Colonic mucosa (tissue), 4 donors: Measurements from ENCODE around the gene PARP1. TPM values are rescaled to one million over a fixed set of nuclear protein-coding genes. Genes with fewer than 3 reads are reported as not detected.

ENCODE experiments used
- DNase-seq: peaks from one replicate; pipeline ENCODE4 v3.0.0-alpha.2; 2020
- H3K27ac ChIP-seq: fragments of 200-600 bp; one replicate; pipeline ENCODE4 v1.8.0; 2021
- H3K27me3 ChIP-seq: fragments of 200-600 bp; one replicate; pipeline ENCODE4 v1.8.0; 2021
- H3K36me3 ChIP-seq: fragments of 200-600 bp; one replicate; pipeline ENCODE4 v1.8.0; 2021
- H3K4me1 ChIP-seq: fragments of 200-600 bp; one replicate; pipeline ENCODE4 v1.8.0; 2021; ENCODE audit warnings: mild to moderate bottlenecking
- H3K4me3 ChIP-seq: fragments of 200-600 bp; one replicate; pipeline ENCODE4 v1.8.0; 2021
- H3K9ac ChIP-seq, 2 donors: one replicate each; pipeline ENCODE4 v1.7.0; 2013; ENCODE audit warnings: control low read depth in 2 of 2, low read depth in 2 of 2, low read length in 2 of 2
- H3K9me3 ChIP-seq: fragments of 200-600 bp; one replicate; pipeline ENCODE4 v1.8.0; 2021
- CTCF ChIP-seq: fragments of 200-600 bp; IDR thresholded peaks from one replicate; pipeline ENCODE4 v1.8.0; 2022; ENCODE audit warnings: antibody characterized with exemption, mild to moderate bottlenecking
- intact Hi-C: fragments of 100-400 bp; cut with DNase I; formaldehyde crosslinking; loops from one replicate; pipeline ENCODE4 v1.14.1; 2022
- total RNA-seq, 2 donors: library from RNA; stranded (reverse); fragmentation: NEBNext Ultra II Directional in 1 of 2; extraction: Animal tissue kit (Norgen Biotek cat#: 25700) in 1 of 2; gene quantifications; one replicate each; pipeline ENCODE4 v1.2.1, GENCODE V29; 2021
- donor health status: healthy.
- donor health status: DM: no; HTN: no; CAD: no.
- donor health status: DM: no; HTN: no; CAD: no.

Gene PARP1
- total RNA-seq, 2 donors from 2014 or later, result 56.7 to 96.3 TPM

GRCh38 chr1:226450688-226451087, 42.8 kb upstream of the PARP1 start:
- no peak for TF ChIP-seq CTCF

GRCh38 chr1:226449823-226450222, 41.9 kb upstream of the PARP1 start:
- Histone ChIP-seq H3K36me3 (no peaks in the 10 kb centered on the region), H3K27ac (no peak overlapping the region), H3K4me1 (no peaks in the 10 kb centered on the region), H3K9me3 (no peaks in the 10 kb centered on the region), H3K9ac (no peak overlapping the region), H3K4me3 (no peak overlapping the region), H3K27me3 (no peaks in the 10 kb centered on the region)
- DNase-seq, result no peak
- intact Hi-C loops, result no loop called here
- TF ChIP-seq CTCF, result no peak

More at GRCh38 chr1:226450688-226451087, 42.8 kb upstream of the PARP1 start:
- intact Hi-C loops, result no loop called here
- no peaks in the 10 kb centered on the region for H3K4me1 ChIP-seq
- H3K9ac ChIP-seq, result no peak overlapping the region
- H3K27me3 ChIP-seq, result no peaks in the 10 kb centered on the region
- H3K9me3 ChIP-seq, result no peaks in the 10 kb centered on the region
- H3K4me3 ChIP-seq, result no peak overlapping the region
- DNase-seq, result no peak
- H3K27ac ChIP-seq, result no peak overlapping the region
- no peaks in the 10 kb centered on the region for H3K36me3 ChIP-seq

- Histone ChIP-seq H3K9me3 (no peaks in the 10 kb centered on the region), H3K4me3 (no peak overlapping the region), H3K9ac (no peak overlapping the region), H3K27me3 (no peaks in the 10 kb centered on the region), H3K27ac (no peak overlapping the region), H3K4me1 (no peaks in the 10 kb centered on the region), H3K36me3 (no peaks in the 10 kb centered on the region)
- no peak for DNase-seq
- intact Hi-C loops, result no loop called here
- TF ChIP-seq CTCF, result no peak
Observed at GRCh38 chr1:226447932-226448665, 40.2 kb upstream of the PARP1 start.

- no peak for TF ChIP-seq CTCF
- DNase-seq, result no peak
- H3K4me3 ChIP-seq, result no peak overlapping the region
- H3K9ac ChIP-seq, result no peak overlapping the region
- no peaks in the 10 kb centered on the region for H3K36me3 ChIP-seq
- no peaks in the 10 kb centered on the region for H3K9me3 ChIP-seq
- no peaks in the 10 kb centered on the region for H3K4me1 ChIP-seq
- H3K27me3 ChIP-seq, result no peaks in the 10 kb centered on the region
- H3K27ac ChIP-seq, result no peak overlapping the region
- intact Hi-C loops, result no loop called here
Observed at GRCh38 chr1:226446094-226446493, 38.2 kb upstream of the PARP1 start.

- H3K27me3 ChIP-seq, result no peaks in the 10 kb centered on the region
- H3K9me3 ChIP-seq, result no peaks in the 10 kb centered on the region
- DNase-seq, result peak; percentile 24
- no peaks in the 10 kb centered on the region for H3K4me1 ChIP-seq
- H3K9ac ChIP-seq, result no peak overlapping the region
- no peak overlapping the region for H3K4me3 ChIP-seq
- no peak overlapping the region for H3K27ac ChIP-seq
- intact Hi-C loops, result no loop called here
- TF ChIP-seq CTCF, result no peak
- no peaks in the 10 kb centered on the region for H3K36me3 ChIP-seq
Observed at GRCh38 chr1:226444901-226445300, 37.0 kb upstream of the PARP1 start.
